ENCODE measurements around the gene FSD1.

- TF ChIP-seq FOSL1 (tag; conservative IDR thresholded peaks at IDR 0.05): no peak
- TF ChIP-seq CTCF (IDR thresholded peaks at IDR 0.05 in 2 of 3, conservative IDR thresholded peaks at IDR 0.05 in 1 of 3; ENCODE audit: insufficient read depth in 2 of 3, low read depth in 1 of 3, low read length in 3 of 3): no peak
- TF ChIP-seq STAT5A (IDR thresholded peaks at IDR 0.05; ENCODE audit: borderline replicate concordance, low read length): no peak
These were observed 9.6 kb downstream of the FSD1 start for GRCh38 chr19:4313847-4314490.
